A549 treated with Hydrocortisone at 1 μM for 4 hours (cell line): Measurements from ENCODE around the gene DNAJC13. TPM values are rescaled to one million over a fixed set of nuclear protein-coding genes. Genes with fewer than 3 reads are reported as not detected.

Experiments
- total RNA-seq: library from RNA; stranded (reverse); fragments of 200-300 nt; extraction: Qiagen RNA extraction; gene quantifications from 5 replicates; pipeline ENCODE4 v1.2.3, GENCODE V29; 2022

DNAJC13 gene, protein sequence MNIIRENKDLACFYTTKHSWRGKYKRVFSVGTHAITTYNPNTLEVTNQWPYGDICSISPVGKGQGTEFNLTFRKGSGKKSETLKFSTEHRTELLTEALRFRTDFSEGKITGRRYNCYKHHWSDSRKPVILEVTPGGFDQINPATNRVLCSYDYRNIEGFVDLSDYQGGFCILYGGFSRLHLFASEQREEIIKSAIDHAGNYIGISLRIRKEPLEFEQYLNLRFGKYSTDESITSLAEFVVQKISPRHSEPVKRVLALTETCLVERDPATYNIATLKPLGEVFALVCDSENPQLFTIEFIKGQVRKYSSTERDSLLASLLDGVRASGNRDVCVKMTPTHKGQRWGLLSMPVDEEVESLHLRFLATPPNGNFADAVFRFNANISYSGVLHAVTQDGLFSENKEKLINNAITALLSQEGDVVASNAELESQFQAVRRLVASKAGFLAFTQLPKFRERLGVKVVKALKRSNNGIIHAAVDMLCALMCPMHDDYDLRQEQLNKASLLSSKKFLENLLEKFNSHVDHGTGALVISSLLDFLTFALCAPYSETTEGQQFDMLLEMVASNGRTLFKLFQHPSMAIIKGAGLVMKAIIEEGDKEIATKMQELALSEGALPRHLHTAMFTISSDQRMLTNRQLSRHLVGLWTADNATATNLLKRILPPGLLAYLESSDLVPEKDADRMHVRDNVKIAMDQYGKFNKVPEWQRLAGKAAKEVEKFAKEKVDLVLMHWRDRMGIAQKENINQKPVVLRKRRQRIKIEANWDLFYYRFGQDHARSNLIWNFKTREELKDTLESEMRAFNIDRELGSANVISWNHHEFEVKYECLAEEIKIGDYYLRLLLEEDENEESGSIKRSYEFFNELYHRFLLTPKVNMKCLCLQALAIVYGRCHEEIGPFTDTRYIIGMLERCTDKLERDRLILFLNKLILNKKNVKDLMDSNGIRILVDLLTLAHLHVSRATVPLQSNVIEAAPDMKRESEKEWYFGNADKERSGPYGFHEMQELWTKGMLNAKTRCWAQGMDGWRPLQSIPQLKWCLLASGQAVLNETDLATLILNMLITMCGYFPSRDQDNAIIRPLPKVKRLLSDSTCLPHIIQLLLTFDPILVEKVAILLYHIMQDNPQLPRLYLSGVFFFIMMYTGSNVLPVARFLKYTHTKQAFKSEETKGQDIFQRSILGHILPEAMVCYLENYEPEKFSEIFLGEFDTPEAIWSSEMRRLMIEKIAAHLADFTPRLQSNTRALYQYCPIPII (N-terminal part only)
- 11.9 to 16.1 TPM (median 12.6 TPM) in 5 replicates for total RNA-seq

DNA sequence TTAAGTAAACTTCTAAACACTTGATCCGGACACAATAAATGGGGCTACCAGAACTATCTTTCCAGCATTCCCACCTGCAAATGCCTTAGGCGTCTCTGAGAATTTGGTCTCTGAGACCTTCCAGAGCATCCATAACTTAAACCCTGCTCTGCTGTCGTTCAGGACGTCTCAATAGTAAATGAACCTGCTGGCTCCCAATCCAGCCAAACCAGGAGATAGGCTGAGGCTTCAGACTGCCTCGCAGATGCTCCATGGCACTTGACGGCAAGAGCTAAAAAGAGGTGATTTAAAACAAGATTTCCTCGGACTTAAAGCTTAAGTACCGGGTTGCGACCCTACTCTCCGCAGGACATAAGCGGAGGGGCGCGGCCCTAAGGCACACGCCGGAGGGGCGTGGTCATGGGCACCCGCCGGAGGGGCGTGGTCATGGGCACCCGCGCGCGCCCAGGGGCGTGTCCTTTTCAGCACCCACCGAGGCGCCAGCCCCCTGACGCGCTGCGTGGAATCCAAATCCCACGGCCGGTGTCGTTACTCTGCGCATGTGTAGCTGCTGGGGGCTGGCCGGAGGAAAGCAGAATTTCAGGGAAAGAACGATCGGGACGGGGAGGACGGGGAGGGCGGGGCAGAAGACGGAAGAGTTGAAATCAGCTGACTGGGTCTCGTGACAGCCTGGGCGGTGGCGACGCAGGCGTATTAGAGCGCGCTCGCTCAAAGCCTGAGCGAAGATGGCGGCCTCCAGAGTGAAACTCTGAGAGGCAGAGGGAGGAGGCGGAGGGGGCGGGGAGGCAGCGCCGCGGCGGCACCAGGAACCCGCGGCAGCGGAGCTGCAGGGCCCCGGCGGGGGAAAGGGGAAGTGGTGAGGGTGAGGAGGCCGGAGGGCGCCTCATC lies at the start of gene DNAJC13:
Gene DNAJC13, plus strand, starts transcription at position 696 of the 888 bp plus-strand sequence. CDS start 17,049 bp downstream, outside the sequence.

Other genes with a start within 250 kb of the DNAJC13 start
- gene ACP3, start 100.1 kb upstream of the DNAJC13 start, total RNA-seq: 0.10 TPM in 1 of 5 replicates, not detected in the others
- not detected in 5 replicates for gene ACKR4, start 179.8 kb downstream of the DNAJC13 start, total RNA-seq
- gene ACAD11, start 242.3 kb downstream of the DNAJC13 start, total RNA-seq: 3.9 to 8.0 TPM (median 4.2 TPM) in 5 replicates
- gene UBA5, start 242.8 kb downstream of the DNAJC13 start, total RNA-seq: 22.0 to 32.0 TPM (median 23.6 TPM) in 5 replicates